HFFc6 (cell line): ENCODE measurements around the gene SPRED2. TPM values are rescaled to one million over a fixed set of nuclear protein-coding genes. Genes with fewer than 3 reads are reported as not detected.
A peak's percentile ranks its signal among the peaks of the same experiment; 100 is the strongest.
"Not testable (repeated sequence)": the region's sequence is repeated elsewhere in the genome, so short reads cannot be mapped to it uniquely, and the experiment has no call there.

Experiments
- DNase-seq: peaks from one replicate; pipeline ENCODE4 v3.0.0-alpha.2; 2018
- H3K27ac Mint-ChIP-seq: 2 replicates; pipeline ENCODE4 v1.8.0; 2020; ENCODE audit warnings: mild to moderate bottlenecking, mixed read lengths
- H3K27me3 Mint-ChIP-seq: 2 replicates; pipeline ENCODE4 v1.8.0; 2021; ENCODE audit warnings: mild to moderate bottlenecking, moderate library complexity, mixed read lengths; ENCODE audit not compliant: insufficient read depth
- H3K36me3 Mint-ChIP-seq: 2 replicates; pipeline ENCODE4 v1.8.0; 2021; ENCODE audit warnings: low read depth, mixed read lengths
- H3K4me1 Mint-ChIP-seq: 2 replicates; pipeline ENCODE4 v1.8.0; 2020; ENCODE audit warnings: low read depth, mixed read lengths
- H3K4me3 Mint-ChIP-seq: 2 replicates; pipeline ENCODE4 v1.8.0; 2020; ENCODE audit warnings: mild to moderate bottlenecking, moderate library complexity, mixed read lengths
- H3K9me3 Mint-ChIP-seq: 2 replicates; pipeline ENCODE4 v1.8.0; 2020; ENCODE audit warnings: mild to moderate bottlenecking, mixed read lengths
- CTCF ChIP-seq: fragments of 200-600 bp; sonication (generic); IDR thresholded peaks from 2 replicates; pipeline ENCODE4 v1.5.0; 2021; ENCODE audit warnings: antibody characterized with exemption, mild to moderate bottlenecking
- total RNA-seq, 6 experiments: library from RNA; stranded (reverse); fragmentation: NEBNext Ultra II Directional; extraction: Animal tissue kit (Norgen Biotek cat#: 25700); gene quantifications; 2 replicates in 1 of 6; 3 replicates in 5 of 6; pipeline ENCODE4 v1.2.3, GENCODE V29; 2021

SPRED2 gene
- total RNA-seq, 6 experiments from 2014 or later, result 28.7 to 38.5 (median 33.3) TPM

DNA sequence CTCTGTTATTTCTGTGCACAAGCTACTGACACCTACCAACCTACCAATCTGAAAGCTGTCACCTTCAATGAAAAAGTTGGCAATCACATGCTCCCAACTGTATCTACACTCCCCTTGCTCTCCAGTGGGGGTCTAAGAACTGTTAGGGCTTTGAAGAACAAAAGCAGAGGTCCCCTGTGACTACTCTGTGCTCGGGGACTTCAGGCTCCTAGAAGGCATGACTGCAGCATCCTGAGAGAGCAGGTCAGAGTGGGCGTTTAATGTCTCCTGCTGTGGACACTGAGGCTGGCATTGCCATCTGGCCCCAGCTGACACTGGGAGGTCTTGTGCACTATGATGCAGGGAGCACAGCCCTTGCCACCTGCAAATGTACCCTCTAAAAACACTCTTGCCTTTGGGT, 111.5 kb downstream of the SPRED2 start:
- H3K9me3 Mint-ChIP-seq, result no peaks in the 10 kb centered on the region
- no peak for DNase-seq
- TF ChIP-seq CTCF, result no peak
- H3K4me3 Mint-ChIP-seq, result peak overlapping the region; percentile 83
- H3K4me1 Mint-ChIP-seq, result peaks cover 42% of the 10 kb centered on the region
- H3K27ac Mint-ChIP-seq, result peak overlapping the region; percentile 100
- peaks cover 26% of the 10 kb centered on the region; the same call in 1 of the 2 replicates for H3K36me3 Mint-ChIP-seq
- H3K27me3 Mint-ChIP-seq, result peaks cover 3% of the 10 kb centered on the region; the same call in 1 of the 2 replicates

GRCh38 chr2:65320042-65320725, 112.2 kb downstream of the SPRED2 start:
- DNase-seq, result peak; percentile 98
- Mint-ChIP-seq H3K4me3 (peak overlapping the region; percentile 83), H3K27ac (peak overlapping the region; percentile 100), H3K36me3 (peaks cover 25% of the 10 kb centered on the region; the same call in 1 of the 2 replicates), H3K4me1 (peaks cover 42% of the 10 kb centered on the region), H3K9me3 (no peaks in the 10 kb centered on the region), H3K27me3 (peaks cover 3% of the 10 kb centered on the region; the same call in 1 of the 2 replicates)
- TF ChIP-seq CTCF, result peak; percentile 78

- peak overlapping the region; percentile 100 for H3K27ac Mint-ChIP-seq
- no peak for TF ChIP-seq CTCF
Measured at GRCh38 chr2:65319674-65320041, 112.7 kb downstream of the SPRED2 start.

DNA sequence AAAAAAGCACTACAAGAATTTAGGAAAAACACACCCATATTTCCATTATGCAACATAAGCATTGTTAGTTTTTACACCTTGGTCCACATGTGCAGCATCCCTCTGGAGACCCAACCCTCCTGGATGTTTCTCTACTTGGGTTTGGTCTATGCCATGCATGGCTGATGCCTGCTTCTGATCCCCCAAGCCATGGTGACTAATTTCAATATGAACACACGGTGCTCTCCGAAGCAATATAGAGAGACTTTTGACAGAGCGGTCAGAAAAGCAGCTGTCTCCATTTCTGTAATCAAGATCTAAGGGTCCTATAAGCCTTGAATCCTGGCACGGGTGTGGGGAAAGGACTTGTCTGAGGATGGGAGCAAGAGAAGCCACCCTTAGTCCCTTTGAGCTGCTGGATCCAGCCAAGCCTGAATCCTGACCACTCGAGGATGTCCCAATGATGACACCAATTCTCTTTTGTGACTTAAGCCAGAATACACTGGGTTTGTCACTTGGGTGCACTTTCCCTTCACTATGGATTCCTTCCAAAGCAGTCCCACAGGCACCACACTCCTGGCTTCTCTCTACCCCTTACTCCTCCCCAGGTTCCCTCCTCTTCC, 113.2 kb downstream of the SPRED2 start:
- no peak for DNase-seq
- peak overlapping the region; percentile 83 for H3K4me3 Mint-ChIP-seq
- TF ChIP-seq CTCF, result no peak
- peaks cover 3% of the 10 kb centered on the region; the same call in 1 of the 2 replicates for H3K27me3 Mint-ChIP-seq
- H3K9me3 Mint-ChIP-seq, result no peaks in the 10 kb centered on the region
- H3K36me3 Mint-ChIP-seq, result peaks cover 23% of the 10 kb centered on the region
- H3K4me1 Mint-ChIP-seq, result peaks cover 42% of the 10 kb centered on the region
- H3K27ac Mint-ChIP-seq, result peak overlapping the region; percentile 100

More at GRCh38 chr2:65319674-65320041, 112.7 kb downstream of the SPRED2 start:
- Mint-ChIP-seq H3K9me3 (no peaks in the 10 kb centered on the region), H3K27me3 (peaks cover 3% of the 10 kb centered on the region; the same call in 1 of the 2 replicates), H3K36me3 (peaks cover 23% of the 10 kb centered on the region; the same call in 1 of the 2 replicates), H3K4me1 (peaks cover 42% of the 10 kb centered on the region), H3K4me3 (peak overlapping the region; percentile 83)
- no peak for DNase-seq

GRCh38 chr2:65317841-65318240, 114.6 kb downstream of the SPRED2 start:
- no peak overlapping the region; the same call in 1 of the 2 replicates for H3K27ac Mint-ChIP-seq
- TF ChIP-seq CTCF, result no peak
- no peak for DNase-seq
- peaks cover 3% of the 10 kb centered on the region; the same call in 1 of the 2 replicates for H3K27me3 Mint-ChIP-seq
- no peak overlapping the region for H3K4me3 Mint-ChIP-seq
- H3K36me3 Mint-ChIP-seq, result peaks cover 33% of the 10 kb centered on the region
- H3K9me3 Mint-ChIP-seq, result no peaks in the 10 kb centered on the region
- H3K4me1 Mint-ChIP-seq, result peaks cover 36% of the 10 kb centered on the region

DNA sequence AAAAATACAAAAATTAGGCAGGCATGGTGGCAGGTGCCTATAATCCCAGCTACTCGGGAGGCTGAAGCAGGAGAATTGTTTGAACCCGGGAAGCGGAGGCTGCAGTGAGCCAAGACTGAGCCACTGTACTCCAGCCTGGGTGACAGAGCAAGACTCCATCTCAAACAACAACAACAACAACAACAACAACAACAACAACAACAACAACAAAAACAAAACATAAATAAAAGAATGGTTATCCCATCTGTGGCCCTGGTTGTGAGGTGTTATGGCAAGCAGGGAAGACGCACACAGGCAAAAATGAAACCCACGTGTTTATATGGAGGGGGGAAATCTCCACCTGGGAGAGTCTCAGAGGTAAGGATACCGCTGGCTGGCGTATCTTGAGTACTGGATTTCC, 115.0 kb downstream of the SPRED2 start:
- not testable (repeated sequence) for H3K9me3 Mint-ChIP-seq, H3K27me3 Mint-ChIP-seq, H3K4me3 Mint-ChIP-seq, H3K27ac Mint-ChIP-seq, DNase-seq
- Mint-ChIP-seq H3K4me1 (peaks cover 36% of the 10 kb centered on the region), H3K36me3 (peaks cover 35% of the 10 kb centered on the region)
